Stimulated activated CD4-positive, alpha-beta T cell treated with anti-CD3 and anti-CD28 coated beads, Interleukin-1b, Interleukin-23, amount 100 ng/mL, for 1 hour (primary cell): Measurements from ENCODE around the gene ZNF407.

Experiments
- DNase-seq, 2 donors: peaks; one replicate each; pipeline ENCODE4 v3.0.0-alpha.2; 2020; ENCODE audit warnings: low read depth in 2 of 2

ZNF407 gene

GRCh38 chr18:74874351-74874750, 276.7 kb downstream of the ZNF407 start:
- DNase-seq, result no peak

GRCh38 chr18:74876630-74877243, 279.1 kb downstream of the ZNF407 start:
- DNase-seq, result no peak

- DNase-seq, result no peak
Observed at GRCh38 chr18:74878267-74878666, 280.6 kb downstream of the ZNF407 start.

- no peak for DNase-seq
Observed at GRCh38 chr18:74880706-74881278, 283.1 kb downstream of the ZNF407 start.

GRCh38 chr18:74892066-74892627, 294.5 kb downstream of the ZNF407 start:
- DNase-seq, result no peak

- no peak for DNase-seq
Observed at GRCh38 chr18:74895686-74896085, 298.0 kb downstream of the ZNF407 start.

GRCh38 chr18:74896390-74896991, 298.8 kb downstream of the ZNF407 start:
- peak in 1 of 2 donors; percentile 8 for DNase-seq

- DNase-seq, result no peak
Observed at GRCh38 chr18:74897971-74898657, 300.4 kb downstream of the ZNF407 start.

- DNase-seq, result no peak
Observed at GRCh38 chr18:74898965-74899364, 301.3 kb downstream of the ZNF407 start.

GRCh38 chr18:74899554-74899953, 301.9 kb downstream of the ZNF407 start:
- no peak for DNase-seq

- DNase-seq, result no peak
Observed at GRCh38 chr18:74901362-74902146, 303.9 kb downstream of the ZNF407 start.

- DNase-seq, result no peak
Observed at GRCh38 chr18:74902147-74902455, 304.4 kb downstream of the ZNF407 start.

- DNase-seq, result no peak
Observed at GRCh38 chr18:74905247-74905646, 307.6 kb downstream of the ZNF407 start.

GRCh38 chr18:74906184-74906583, 308.5 kb downstream of the ZNF407 start:
- DNase-seq, result no peak

- no peak for DNase-seq
Observed at GRCh38 chr18:74914052-74914591, 316.5 kb downstream of the ZNF407 start.

GRCh38 chr18:74914648-74915047, 317.0 kb downstream of the ZNF407 start:
- DNase-seq, result no peak

- DNase-seq, result no peak
Observed at GRCh38 chr18:74916773-74917393, 319.2 kb downstream of the ZNF407 start.

- no peak for DNase-seq
Observed at GRCh38 chr18:74918276-74918790, 320.7 kb downstream of the ZNF407 start.

- DNase-seq, result no peak
Observed at GRCh38 chr18:74921057-74921820, 323.6 kb downstream of the ZNF407 start.

GRCh38 chr18:74926051-74926450, 328.4 kb downstream of the ZNF407 start:
- DNase-seq, result no peak
